Limb (tissue), 2 donors: ENCODE measurements around the gene TTF2.
"Not testable (repeated sequence)": the region's sequence is repeated elsewhere in the genome, so short reads cannot be mapped to it uniquely, and the experiment has no call there.

Source experiments
- DNase-seq, 2 donors: peaks; one replicate each; pipeline ENCODE4 v3.0.0-alpha.2; 2016; ENCODE audit errors: extremely low spot score in 2 of 2

The TTF2 gene

GRCh38 chr1:117147856-117148588, 87.9 kb downstream of the TTF2 start:
- no peak for DNase-seq

- DNase-seq: no peak
Observed at GRCh38 chr1:117150316-117150715, 90.2 kb downstream of the TTF2 start.

GRCh38 chr1:117151305-117151704, 91.2 kb downstream of the TTF2 start:
- not testable (repeated sequence) for DNase-seq
